Measurements from ENCODE around the gene SLTM.
"Not testable (repeated sequence)": the region's sequence is repeated elsewhere in the genome, so short reads cannot be mapped to it uniquely, and the experiment has no call there.

SLTM gene

DNA sequence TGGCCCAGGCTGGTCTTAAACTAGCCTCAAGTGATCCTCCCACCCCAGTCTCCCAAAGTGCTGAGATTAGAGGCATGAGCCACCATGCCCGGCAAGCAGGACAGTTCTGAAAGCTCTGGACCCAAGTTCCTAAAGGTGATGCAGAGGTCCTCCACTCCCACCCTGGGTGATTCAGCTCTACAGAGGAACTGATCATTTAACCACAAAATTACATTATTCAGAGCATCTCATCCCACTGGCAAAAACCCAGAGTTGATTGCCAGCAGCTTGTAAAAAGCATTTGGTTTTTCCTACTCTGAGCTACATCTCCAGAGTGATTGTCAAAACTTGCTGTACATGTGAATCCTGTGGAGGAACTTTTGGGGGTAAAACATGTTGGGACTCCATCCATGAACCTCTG, 60.2 kb downstream of the SLTM start:
- no peak for DNase-seq

DNA sequence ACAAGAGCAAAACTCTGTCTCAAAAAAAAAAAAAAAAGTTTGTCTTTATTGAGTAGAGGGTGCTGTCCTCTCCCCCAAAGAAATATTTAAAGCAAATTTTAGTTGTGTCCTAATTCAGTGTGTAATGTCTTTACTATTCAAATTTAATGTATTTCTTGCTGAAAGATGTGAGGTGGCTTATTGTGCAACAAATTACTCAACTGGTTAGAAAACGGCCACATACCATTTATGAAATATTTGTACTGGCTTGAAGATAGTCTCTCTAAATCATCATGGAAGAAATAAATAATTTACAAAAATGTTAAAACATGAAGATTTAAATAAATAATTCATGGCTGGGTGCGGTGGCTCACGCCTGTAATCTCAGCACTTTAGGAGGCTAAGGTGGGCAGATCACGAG, 63.0 kb downstream of the SLTM start:
- no peak for DNase-seq

DNA sequence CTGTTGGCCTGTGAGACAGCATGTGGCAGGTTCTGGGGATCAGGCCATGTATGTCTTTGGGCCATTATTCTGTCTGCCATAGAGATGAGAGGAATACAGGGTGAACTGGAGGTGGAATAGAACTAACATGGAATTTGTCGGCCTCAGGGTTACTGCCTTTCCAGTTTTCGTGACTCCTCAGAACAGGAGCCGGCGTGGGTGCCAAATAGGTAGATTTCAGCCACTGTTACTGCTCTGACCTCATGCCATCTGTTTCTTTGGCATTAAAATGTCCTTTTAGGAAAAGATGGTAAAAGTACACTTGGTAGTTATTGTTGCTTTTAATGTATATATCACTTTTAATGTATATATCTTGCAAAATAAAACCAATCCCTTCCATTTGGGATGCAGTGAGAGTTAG, 65.6 kb downstream of the SLTM start:
- DNase-seq, result no peak

DNA sequence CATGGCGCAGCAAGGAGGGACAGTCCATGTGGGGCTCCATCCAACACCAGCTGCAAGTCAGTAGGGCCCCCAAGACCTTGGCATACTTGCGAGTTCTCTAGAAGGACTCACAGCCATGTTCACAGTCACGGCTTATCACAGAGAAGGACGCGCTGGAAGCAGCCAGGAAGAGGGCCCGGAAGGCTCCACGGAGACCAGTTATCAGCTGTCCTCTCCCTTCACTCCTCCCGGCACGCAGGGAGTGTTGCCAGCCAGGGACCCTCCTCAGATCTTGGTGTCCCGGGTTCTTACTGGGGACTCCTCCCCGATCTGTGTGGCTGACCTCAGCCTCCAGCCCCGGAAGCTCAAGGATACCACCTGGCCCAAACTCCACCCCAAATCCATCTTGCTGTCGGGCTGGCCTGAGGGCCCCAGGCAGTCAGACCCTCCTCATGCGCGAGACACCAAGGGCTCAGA, 68.0 kb downstream of the SLTM start:
- no peak for DNase-seq

DNA sequence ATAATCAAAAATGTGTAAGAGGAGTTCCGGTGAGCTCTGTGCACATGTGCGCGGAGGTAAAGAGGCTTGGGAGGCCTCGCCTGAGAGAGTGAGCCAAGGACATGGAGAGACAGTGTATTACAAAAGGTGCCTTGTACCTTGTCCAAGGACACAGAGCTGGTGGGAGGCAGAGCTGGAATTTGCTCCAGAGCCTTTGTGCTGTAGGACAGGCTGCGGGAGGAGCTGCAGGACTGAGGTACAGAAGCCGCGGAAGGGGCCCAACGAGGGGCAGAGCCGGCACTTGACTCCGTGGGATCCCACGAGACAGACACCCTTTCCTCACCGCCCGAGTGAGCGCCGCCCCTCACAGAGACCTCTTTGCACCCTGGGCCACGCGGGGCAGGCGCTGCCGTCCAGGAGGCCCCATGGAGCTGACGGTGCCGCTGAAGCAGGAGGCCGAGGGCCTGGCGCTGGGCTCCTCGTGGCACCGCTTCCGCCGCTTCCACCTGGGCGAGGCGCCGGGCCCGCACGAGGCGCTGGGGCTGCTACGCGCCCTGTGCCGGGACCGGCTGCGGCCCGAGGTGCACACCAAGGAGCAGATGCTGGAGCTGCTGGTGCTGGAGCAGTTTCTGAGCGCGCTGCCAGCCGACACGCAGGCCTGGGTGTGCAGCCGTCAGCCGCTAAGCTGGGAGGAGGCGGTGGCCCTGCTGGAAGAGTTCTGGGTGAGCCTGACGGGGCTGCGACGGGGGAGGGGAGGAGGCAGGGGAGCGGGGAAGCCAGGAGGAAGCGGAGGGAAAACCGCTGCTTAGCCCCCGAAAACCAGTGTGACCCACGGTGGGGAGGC, 68.7 kb downstream of the SLTM start:
- no peak for DNase-seq

DNA sequence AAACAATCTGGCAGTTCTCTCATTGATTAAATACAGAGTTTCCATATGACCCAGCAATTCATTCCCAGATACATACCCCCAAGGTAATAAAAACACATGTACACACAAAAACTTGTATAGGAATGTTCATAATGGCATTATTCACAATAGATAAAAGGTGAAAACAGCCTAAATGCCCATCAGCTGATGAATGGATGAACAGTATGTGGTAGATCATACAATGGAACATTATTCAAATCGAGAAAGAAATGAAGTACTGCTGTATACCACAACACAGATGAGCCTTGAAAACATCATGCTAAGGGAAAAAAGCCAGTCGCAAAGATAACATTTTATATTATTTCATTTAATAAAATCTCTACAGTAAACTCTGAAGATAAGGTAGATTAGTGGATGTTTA, 71.2 kb downstream of the SLTM start:
- no peak for DNase-seq

DNA sequence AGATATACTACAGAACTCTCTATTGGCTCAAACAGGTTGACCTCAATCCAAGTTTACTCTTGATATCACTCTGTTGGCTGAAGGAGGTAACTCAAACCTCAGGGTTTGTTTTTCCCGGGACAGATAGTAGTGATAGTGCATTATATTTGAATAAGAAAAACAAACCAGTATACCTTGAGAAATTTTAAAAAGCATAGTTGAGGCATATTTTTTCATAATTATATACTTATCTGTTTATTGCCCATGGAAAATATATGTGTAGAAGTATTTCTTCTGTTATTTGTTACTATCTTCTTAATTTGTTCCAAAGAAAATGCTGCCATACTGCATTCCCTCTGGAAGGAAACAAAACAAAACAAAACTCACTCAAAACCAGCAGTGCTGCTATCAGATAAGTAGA, 76.9 kb downstream of the SLTM start:
- not testable (repeated sequence) for DNase-seq

DNA sequence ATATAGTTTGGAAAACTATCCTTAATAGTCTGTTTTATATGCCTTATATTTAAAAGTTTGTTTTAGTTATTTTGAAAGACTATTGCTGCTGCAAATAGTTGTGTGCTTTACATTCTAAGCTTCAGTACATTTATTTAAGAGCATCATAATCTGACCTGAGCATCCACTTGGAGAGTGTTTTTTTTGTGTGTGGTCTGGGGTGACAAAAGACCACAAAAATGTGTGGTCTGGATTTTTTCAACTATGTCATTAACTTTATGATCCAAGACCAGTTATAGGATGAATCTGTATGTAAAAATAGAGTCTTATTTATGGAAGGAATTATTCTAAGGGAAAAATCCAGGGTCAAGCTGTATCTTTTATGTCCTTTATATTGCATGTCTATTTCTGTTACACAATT, 77.4 kb downstream of the SLTM start:
- DNase-seq, result no peak

DNA sequence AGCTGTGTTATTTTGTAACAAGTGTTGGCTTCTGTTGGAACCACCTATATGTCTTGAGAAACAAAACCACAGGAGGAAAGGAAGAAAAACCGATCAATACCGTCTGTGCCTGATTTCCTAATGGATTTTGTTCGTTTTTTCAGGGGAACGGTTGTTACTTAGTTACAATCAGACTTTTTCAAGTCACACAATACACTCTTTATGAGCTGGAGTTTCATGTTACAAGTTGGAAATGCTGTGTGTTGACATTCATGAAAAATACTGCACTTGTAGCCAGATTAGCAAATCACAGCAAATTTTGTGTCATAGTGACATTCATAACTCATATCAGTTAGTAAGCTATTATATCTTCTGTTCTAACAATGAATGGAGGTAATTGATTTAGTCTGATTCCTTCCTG, 78.9 kb downstream of the SLTM start:
- DNase-seq, result no peak

DNA sequence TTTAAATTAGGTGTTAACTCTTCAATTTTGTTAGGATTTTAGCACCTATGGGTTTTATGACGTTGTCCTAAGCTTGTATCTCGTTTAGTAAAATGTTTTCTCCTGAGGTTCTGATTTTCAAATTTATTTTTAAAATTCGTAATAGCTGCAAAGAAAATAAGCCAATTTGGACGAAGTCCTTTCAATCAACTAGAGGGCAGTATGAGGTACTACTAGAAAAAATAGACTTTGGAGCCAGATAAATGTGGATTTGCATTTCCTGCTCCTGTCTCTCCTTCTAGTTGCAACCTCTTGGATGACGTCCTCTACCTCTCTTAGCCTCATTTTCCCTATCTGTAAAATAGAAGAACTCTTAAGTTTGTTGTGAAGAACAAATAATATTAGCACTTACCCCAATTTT, 81.1 kb downstream of the SLTM start:
- DNase-seq, result no peak

DNA sequence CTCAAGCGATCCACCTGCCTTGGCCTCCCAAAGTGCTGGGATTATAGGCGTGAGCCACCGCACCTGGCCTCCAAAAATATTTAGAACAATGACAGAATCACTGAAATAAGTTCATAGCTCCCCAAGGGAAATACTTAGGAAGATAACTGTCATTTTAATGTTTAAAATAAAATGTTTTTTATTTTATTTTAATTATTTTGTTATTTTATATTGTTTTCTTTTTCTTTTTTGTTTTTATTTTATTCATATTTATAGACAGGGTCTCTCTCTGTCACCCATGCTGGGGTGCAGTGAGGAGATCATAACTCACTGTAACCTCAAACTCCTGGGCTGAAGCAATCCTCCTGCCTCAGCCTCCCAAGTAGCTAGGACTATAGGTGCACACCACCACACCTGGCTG, 82.3 kb downstream of the SLTM start:
- DNase-seq, result not testable (repeated sequence)

DNA sequence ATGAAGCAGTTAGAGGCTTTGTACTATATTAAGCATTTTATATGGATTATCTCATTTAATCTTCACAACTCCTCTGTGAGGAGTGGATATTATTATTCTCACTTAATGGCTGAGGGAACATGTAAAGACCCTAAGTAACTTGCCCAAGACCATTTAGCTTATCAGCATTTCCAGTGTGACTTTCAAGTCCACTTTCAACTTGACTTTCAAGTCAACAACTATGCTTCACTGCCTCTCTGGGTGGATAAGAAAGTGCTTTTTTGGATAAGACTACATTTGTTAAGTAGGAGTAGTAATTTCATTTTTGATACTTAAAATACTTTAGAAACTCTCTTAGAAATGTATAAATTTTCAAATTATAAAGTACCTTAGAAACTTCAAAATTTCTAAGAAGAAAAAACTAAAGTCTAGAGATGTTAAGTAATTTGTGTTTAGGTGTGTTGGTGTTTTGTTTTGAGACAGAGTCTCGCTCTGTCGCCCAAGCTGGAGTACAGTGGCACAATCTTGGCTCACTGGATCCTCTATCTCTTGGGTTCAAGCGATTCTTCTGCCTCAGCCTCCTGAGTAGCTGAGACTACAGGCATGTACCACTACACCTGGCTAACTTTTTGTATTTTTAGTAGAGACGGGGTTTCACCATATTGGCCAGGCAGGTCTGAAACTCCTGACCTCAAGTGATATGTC, 90.6 kb downstream of the SLTM start:
- no peak for DNase-seq

DNA sequence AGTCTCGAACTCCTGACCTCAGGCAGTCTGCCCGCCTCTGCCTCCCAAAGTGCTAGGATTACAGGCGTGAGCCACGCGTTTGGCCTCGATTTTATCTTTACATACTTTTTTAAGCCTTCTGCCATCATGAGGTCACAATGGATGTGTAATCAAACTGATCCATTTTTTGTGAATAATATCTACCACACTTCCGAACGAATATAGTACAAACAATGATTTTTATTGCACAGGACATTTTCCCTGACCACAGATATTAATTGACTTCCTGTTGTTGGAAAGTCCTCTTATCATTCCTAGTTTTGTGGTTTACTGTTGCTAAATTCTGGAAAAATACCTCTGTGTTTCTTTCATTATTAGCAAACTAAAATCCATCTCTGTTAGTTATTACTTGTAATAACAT, 93.4 kb downstream of the SLTM start:
- DNase-seq, result no peak

DNA sequence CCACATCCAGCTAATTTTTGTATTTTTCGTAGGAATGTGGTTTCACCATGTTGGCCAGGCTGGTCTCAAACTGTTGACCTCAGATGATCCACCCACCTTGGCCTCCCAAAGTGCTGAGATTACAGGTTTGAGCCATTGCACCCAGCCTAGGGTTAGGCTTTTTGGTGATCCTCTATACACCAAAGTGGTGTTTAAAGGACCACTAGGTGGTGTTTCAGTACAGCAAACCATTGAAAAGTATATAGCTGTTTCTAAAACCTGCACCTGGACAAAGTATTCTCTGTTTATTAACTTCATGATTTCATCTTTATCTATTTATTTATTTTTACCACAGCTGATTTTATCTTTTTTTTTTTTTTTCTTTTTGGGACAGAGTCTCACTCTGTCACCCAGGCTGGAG, 94.0 kb downstream of the SLTM start:
- no peak for DNase-seq

DNA sequence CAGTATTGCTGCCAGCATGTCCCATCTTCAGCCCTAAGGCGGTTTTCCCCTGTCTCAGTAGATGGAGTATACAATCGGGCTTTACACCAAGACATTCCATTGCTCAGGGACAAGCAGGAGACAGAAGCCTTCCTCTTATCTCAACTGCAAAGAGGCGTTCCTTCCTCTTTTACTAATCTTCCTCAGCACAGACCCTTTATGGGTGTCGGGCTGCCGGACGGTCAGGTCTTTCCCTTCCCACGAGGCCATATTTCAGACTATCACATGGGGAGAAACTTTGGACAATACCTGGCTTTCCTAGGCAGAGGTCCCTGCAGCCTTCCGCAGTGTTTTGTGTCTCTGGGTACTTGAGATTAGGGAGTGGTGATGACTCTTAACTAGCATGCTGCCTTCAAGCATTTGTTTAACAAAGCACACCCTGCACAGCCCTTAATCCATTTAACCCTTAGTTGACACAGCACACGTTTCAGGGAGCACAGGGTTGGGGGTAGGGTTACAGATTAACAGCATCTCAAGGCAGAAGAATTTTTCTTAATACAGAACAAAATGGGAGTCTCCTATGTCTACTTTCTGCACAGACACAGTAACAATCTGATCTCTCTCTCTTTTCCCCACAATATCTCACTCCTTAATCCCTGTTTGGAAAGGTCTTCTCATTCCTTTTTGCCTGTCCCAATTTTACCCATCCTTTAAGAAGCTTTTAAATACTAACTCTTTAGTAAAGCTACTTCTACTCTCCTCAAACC, 99.6 kb downstream of the SLTM start:
- DNase-seq, result not testable (repeated sequence)

DNA sequence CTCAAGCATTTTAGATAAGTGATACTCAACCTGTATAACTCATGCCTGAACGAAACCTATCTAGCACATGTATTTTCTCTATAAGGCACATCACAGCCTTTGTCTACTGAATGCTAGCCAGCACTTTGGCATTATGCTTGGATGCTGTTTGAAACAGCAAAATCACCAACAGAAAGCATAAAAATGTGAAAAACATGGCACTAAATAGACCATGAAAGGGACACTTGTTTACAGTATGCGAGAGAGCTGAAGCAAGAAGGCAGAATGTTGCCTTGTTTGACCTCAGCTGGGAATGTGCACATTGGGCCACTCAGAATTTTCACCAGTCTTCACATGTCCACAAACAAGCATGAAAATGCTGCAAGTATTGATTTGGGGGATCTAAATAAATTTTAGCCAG, 102.9 kb downstream of the SLTM start:
- no peak for DNase-seq
